ENCODE results near the gene ABCB1. TPM values are rescaled to one million over a fixed set of nuclear protein-coding genes. Genes with fewer than 3 reads are reported as not detected.

ABCB1 gene
- total and polyA plus RNA-seq, 2 donors (not counting 3 experiments of a cell fraction or from before 2014, with no cell fraction given): 7.1 to 7.5 TPM

- ChIA-PET CTCF (no interaction called here), POLR2A (no interaction called here)
- Histone ChIP-seq H3K36me3 (ENCODE audit: control insufficient read depth in 2 of 2, extremely low read depth in 1 of 2, insufficient read depth in 2 of 2, low read length in 2 of 2) (no peaks in the 10 kb centered on the region), H3K9me1 (replicated peaks; ENCODE audit: control insufficient read depth, extremely low read depth, insufficient read depth, low read length) (no peaks in the 10 kb centered on the region), H3K4me2 (ENCODE audit: insufficient read depth, low read length) (no peak overlapping the region), H3K79me2 (ENCODE audit: control insufficient read depth, insufficient read depth, low read length) (no peaks in the 10 kb centered on the region), H2AFZ (ENCODE audit: low read depth, low read length) (no peak overlapping the region), H4K20me1 (replicated peaks; ENCODE audit: control insufficient read depth, extremely low read depth, insufficient read depth, low read length) (no peaks in the 10 kb centered on the region), H3K4me1 (ENCODE audit: control insufficient read depth, extremely low read depth, insufficient read depth, low read length) (no peaks in the 10 kb centered on the region), H3K4me3 (replicated peaks in 1 of 3; ENCODE audit: insufficient read depth in 1 of 3, low read depth in 1 of 3, low read length in 3 of 3) (no peak overlapping the region), H3K27ac (ENCODE audit: insufficient read depth, low read depth, low read length) (no peak overlapping the region), H3K9ac (replicated peaks; ENCODE audit: extremely low read depth, insufficient read depth, low read length) (no peak overlapping the region), H3K9me3 (replicated peaks; ENCODE audit: control insufficient read depth, insufficient read depth, low read length) (no peaks in the 10 kb centered on the region), H3K27me3 (ENCODE audit: control insufficient read depth in 2 of 2, insufficient read depth in 2 of 2, low read length in 2 of 2) (peaks cover 0 to 3% of the 10 kb centered on the region in 2 experiments)
- intact Hi-C loops (cut with micrococcal nuclease): no loop called here
- TF ChIP-seq MAX (IDR thresholded peaks at IDR 0.05; ENCODE audit: insufficient read depth, insufficient read length) (no peak), EZH2 (IDR thresholded peaks at IDR 0.05; ENCODE audit: borderline replicate concordance, low read depth, low read length, severe bottlenecking) (no peak), GATA2 (IDR thresholded peaks at IDR 0.05; ENCODE audit: insufficient read depth, insufficient read length, low read depth, low read length) (no peak), FOS (IDR thresholded peaks at IDR 0.05; ENCODE audit: borderline replicate concordance, insufficient read depth, low read length) (no peak), POLR2AphosphoS5 (IDR thresholded peaks at IDR 0.05; ENCODE audit: insufficient read depth, low read depth, low read length) (no peak), JUN (IDR thresholded peaks at IDR 0.05; ENCODE audit: borderline replicate concordance, insufficient read depth, insufficient read length, low read depth) (no peak)
- TF ChIP-seq, protein P1, sequence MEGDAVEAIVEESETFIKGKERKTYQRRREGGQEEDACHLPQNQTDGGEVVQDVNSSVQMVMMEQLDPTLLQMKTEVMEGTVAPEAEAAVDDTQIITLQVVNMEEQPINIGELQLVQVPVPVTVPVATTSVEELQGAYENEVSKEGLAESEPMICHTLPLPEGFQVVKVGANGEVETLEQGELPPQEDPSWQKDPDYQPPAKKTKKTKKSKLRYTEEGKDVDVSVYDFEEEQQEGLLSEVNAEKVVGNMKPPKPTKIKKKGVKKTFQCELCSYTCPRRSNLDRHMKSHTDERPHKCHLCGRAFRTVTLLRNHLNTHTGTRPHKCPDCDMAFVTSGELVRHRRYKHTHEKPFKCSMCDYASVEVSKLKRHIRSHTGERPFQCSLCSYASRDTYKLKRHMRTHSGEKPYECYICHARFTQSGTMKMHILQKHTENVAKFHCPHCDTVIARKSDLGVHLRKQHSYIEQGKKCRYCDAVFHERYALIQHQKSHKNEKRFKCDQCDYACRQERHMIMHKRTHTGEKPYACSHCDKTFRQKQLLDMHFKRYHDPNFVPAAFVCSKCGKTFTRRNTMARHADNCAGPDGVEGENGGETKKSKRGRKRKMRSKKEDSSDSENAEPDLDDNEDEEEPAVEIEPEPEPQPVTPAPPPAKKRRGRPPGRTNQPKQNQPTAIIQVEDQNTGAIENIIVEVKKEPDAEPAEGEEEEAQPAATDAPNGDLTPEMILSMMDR (IDR thresholded peaks at IDR 0.05; ENCODE audit: extremely low read depth in 1 of 2, insufficient read depth in 1 of 2, low read depth in 1 of 2, low read length in 2 of 2): no peak
- dilution Hi-C loops (cut with MboI; ENCODE audit: extremely low pct_ligation_motif_present, low sequenced_read_pairs): no loop called here
- no TSS peak for BruUV-seq (replicated peaks)
- no peak for DNase-seq (ENCODE audit: low read depth, low spot score)
- no peak for FAIRE-seq
These were observed 87.8 kb downstream of the ABCB1 start for GRCh38 chr7:87512906-87513305.
